Omental fat pad (tissue), 4 donors: ENCODE measurements around the gene DCC. TPM values are rescaled to one million over a fixed set of nuclear protein-coding genes. Genes with fewer than 3 reads are reported as not detected.
"Not testable (repeated sequence)": the region's sequence is repeated elsewhere in the genome, so short reads cannot be mapped to it uniquely, and the experiment has no call there.

Experiments
- ATAC-seq: fragments of 150-250 bp; one replicate; pipeline ENCODE4 v1.9.1; 2016; ENCODE audit warnings: mild to moderate bottlenecking, moderate library complexity; ENCODE audit not compliant: low FRiP score
- DNase-seq: peaks from one replicate; pipeline ENCODE4 v3.0.0-alpha.2; 2019; ENCODE audit warnings: low spot score
- CTCF ChIP-seq, 3 donors: fragments of 450-650 bp; IDR thresholded peaks; one replicate each; pipeline ENCODE4 v1.5.1; 2016 to 2017; ENCODE audit warnings: antibody characterized with exemption in 3 of 3, mild to moderate bottlenecking in 3 of 3, moderate library complexity in 2 of 3
- total RNA-seq, 4 donors: library from RNA; depleted of rRNA; stranded (reverse); fragments of >200 nt; gene quantifications; one replicate each; pipeline ENCODE4 v1.1.0, GENCODE V29; 2016

Gene DCC
- total RNA-seq, 4 donors from 2014 or later, result 0.12 to 0.63 TPM; not detected in 2

GRCh38 chr18:53489266-53489665, 1149.3 kb downstream of the DCC start:
- no peak for ATAC-seq
- no peak for TF ChIP-seq CTCF (IDR thresholded peaks at IDR 0.05)
- DNase-seq, result no peak

- no peak for ATAC-seq
- DNase-seq, result no peak
- no peak for TF ChIP-seq CTCF (IDR thresholded peaks at IDR 0.05)
Measured at GRCh38 chr18:53490019-53490418, 1150.0 kb downstream of the DCC start.

- no peak for ATAC-seq
- DNase-seq, result no peak
- TF ChIP-seq CTCF (IDR thresholded peaks at IDR 0.05), result no peak
Measured at GRCh38 chr18:53496028-53496427, 1156.0 kb downstream of the DCC start.

- no peak for DNase-seq
- TF ChIP-seq CTCF (IDR thresholded peaks at IDR 0.05), result no peak
- no peak for ATAC-seq
Measured at GRCh38 chr18:53503914-53504441, 1164.0 kb downstream of the DCC start.

DNA sequence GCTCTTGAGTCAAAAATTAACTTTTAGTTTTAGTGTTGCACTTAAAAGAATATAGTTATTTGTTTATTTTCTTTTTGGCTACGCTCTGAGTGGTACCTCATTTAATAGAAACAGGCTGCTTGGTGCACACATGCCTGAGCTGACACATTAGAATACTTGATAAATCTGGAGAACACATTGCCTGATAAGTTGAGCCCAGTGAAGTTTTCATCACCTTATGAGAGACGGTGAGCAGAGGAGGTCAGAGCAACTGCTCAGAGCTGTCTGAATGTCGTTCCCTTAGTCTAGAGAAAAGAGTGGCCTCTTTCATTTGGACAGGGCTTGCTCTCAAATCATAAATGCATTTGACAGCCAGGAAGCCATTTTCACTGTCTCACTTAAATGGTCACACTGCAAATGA, 1168.5 kb downstream of the DCC start:
- ATAC-seq (no peak), DNase-seq (no peak)
- TF ChIP-seq CTCF (IDR thresholded peaks at IDR 0.05), result no peak

DNA sequence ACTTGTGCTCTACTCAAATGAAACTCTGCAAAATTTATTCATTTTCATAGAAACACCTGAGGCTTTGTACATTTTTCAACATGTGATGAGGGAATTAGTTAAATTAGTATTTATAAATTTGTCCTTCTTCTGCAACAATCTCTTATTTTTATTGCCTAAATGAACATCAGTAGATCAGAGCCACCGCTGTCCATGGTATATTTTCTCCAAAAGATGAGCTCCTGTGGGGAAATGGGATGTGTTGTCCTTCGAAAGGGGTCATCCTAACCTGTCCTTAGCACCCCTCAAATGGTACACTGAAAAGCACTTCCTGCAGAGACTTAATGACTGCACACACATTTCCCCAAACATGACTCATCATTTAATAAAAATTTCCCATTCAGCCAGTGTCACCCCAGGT, 1169.9 kb downstream of the DCC start:
- DNase-seq, result no peak
- no peak for ATAC-seq
- no peak for TF ChIP-seq CTCF (IDR thresholded peaks at IDR 0.05)

DNA sequence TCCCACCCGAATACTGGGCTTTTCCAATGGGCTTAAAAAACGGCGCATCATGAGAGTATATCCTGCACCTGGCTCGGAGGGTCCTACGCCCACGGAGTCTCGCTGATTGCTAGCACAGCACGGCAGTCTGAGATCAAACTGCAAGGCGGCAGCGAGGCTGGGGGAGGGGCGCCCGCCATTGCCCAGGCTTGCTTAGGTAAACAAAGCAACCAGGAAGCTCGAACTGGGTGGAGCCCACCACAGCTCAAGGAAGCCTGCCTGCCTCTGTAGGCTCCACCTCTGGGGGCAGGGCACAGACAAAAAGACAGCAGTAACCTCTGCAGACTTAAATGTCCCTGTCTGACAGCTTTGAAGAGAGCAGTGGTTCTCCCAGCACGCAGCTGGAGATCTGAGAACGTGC, 1171.7 kb downstream of the DCC start:
- not testable (repeated sequence) for DNase-seq, ATAC-seq

DNA sequence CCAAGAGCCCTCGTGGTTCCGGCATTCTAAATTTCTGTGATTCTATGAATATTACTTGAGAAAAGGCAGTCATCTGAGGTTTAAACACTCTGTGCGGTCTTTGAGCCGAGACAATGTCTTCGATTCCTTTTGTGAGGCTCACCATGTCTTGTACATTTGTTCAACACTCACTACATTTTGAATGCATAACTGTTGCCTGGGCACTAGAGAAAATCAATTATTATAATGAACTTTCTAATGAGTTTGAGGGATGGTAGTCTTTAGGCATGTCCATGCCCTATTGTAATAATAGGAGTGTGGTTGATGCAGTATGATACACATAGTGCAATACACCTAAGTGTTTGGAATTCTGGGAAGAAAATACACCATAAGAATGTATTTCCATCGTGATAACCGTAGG, 1181.1 kb downstream of the DCC start:
- DNase-seq (no peak), ATAC-seq (no peak)
- TF ChIP-seq CTCF (IDR thresholded peaks at IDR 0.05), result no peak
